HG02798 (cell line): Measurements from ENCODE around the gene SMAD3.

ENCODE experiments used
- ATAC-seq: cut with Tn5 transposase; IDR thresholded peaks from one replicate; pipeline ENCODE4 v1.9.1; 2021; ENCODE audit warnings: mild to moderate bottlenecking; ENCODE audit not compliant: unreplicated experiment, poor library complexity

SMAD3 gene

DNA sequence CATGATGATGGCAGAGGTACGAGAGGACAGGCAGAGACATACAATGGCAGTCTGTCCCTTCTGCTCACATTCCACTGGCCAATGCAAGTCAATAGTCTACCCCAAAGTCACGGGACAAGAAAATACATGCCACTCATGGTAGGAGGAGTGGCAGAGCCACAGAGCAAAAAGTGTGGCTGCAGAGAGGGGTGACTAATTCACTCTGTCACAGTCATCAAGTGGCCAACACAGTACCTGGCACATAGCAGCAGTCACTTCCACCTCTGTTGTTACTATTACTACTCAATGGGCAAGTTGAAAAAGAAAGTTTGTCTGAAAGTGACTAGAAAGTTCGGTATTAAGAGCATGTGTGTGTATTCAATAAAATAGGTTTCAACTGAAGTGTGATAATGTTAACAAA lies 91.4 kb downstream of the SMAD3 start:
- no peak for ATAC-seq

DNA sequence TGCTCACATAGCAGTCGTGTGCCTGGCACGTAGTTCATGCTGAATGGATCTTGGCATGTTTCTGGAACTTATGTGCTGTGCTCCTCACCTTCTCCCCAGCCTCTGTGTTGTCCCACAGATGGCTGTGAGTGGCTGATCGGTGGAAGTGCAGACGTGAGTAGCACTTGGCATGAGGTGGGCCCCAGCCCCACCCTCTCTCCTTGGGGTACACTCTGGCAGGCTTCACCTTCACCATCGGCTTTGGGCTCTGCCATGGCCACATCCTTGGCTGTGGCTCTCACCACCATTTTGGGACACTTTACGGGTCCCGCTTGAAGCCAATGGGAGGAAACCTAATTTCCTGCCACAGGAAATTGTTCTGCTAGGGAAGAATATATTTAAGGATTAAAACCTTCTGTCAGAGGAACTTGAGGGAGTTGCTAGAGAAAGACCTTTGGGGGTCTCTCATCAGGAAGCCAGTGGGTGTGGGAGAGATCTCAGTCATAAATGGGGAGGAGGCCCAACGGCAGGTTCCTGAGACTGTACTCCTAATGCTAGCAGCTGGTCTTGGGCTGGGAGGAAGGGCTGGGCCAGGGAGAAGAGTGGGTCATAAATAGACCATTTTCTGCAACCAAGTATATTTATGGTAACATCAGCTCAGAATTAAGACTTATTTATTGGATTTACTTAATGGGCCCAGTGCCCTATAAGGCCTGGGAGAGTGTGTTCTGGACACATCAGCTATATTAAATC lies 92.3 kb downstream of the SMAD3 start:
- ATAC-seq: no peak

- ATAC-seq: no peak
Observed at GRCh38 chr15:67158367-67158766, 93.0 kb downstream of the SMAD3 start.

DNA sequence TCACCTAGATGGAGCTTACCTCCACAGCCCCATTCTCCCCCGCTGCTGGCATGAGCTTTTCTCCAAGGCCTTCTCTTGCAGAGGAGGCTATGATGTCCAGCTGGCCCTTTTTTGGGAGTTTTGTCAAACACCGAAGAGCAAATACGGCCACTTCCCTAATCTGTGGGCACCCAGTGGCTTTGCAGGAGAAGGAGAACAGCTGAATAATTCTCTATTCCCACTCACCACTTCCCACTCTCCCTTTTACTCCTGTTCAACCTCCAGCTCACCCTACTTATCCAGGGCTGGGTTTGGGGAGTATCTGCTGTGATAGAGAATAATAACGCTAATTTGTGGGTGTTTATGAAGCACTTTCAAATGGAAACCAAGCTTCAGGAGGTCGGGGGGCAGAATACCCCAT lies 96.0 kb downstream of the SMAD3 start:
- ATAC-seq: no peak

GRCh38 chr15:67161881-67162280 lies 96.5 kb downstream of the SMAD3 start:
- no peak for ATAC-seq

GRCh38 chr15:67163180-67163579 lies 97.8 kb downstream of the SMAD3 start:
- no peak for ATAC-seq

DNA sequence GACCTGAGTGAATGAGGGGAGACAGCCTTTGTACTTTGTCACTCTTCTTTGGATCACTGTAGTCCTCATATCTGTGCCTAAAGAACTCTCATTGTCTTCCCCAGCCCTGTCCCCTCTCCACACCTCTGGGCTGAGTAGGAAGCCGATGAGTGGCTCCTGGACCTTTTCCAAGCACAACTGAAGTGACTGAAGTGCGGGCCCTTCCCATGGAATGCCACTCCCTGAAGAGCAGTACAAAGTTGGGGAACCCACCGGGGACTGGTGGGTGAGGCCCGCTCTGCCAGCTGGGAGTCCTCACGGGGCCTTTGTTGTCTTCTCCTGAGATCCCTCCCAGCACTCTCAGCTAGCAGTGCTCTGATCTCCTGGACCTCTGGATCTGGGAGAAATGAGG lies 99.0 kb downstream of the SMAD3 start:
- ATAC-seq: no peak

DNA sequence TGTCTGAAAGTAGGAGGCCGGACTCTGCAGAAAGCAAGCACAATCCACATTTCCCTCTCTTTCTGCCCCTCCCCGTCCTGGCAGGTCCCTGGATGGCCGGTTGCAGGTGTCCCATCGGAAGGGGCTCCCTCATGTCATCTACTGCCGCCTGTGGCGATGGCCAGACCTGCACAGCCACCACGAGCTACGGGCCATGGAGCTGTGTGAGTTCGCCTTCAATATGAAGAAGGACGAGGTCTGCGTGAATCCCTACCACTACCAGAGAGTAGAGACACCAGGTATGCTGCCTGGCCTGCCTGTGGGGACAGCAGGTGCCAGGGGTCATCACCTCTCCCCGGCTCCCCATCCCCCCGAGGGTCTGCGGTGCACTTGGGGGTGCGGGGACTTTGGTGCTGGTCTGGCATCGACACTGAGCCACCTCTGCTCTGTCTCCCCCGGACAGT lies 99.4 kb downstream of the SMAD3 start:
- ATAC-seq: no peak

DNA sequence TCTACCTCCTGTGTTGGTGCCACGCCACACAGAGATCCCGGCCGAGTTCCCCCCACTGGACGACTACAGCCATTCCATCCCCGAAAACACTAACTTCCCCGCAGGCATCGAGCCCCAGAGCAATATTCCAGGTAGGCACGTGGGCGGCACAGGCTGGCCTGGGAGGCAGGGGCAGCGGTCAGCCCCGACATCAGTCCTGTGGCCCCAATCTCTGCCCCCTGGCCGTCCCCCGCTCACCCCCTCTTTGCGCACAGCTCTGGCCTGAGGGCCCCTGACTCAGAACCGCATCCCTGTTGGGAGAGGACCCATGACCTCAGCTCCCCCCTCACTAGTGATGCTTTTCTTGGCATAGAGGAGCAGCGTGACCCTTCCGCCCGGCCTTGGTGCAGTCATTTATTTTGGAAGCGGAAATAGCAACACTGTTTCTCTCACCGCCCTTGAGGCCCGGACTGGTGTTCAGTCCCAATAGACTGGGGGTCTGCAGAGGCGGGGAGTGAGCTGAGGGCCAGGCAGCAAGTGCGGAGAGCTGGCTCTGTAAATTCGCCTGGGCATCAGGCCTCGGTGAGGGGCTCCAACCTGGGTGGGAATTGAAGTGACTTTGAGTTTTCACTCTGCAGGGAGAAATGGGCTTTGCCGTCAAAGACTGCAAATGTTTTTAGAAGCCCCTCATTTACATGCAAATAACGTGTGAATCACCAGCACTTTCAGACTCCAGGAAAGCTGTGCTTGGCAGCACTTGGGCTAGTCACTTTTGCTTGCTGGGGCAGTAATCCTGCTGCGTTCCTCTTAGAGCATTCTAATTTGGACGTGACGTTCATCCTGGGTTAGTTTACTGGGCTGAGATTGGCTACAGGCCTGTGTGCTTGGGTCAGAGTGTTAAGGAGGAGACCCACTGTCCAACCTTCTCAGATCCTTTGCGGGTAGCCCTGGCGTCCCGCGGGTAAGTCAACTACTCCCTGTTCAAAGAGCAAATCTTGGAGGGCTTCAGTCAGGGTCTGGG lies 100.2 kb downstream of the SMAD3 start:
- ATAC-seq: no peak

DNA sequence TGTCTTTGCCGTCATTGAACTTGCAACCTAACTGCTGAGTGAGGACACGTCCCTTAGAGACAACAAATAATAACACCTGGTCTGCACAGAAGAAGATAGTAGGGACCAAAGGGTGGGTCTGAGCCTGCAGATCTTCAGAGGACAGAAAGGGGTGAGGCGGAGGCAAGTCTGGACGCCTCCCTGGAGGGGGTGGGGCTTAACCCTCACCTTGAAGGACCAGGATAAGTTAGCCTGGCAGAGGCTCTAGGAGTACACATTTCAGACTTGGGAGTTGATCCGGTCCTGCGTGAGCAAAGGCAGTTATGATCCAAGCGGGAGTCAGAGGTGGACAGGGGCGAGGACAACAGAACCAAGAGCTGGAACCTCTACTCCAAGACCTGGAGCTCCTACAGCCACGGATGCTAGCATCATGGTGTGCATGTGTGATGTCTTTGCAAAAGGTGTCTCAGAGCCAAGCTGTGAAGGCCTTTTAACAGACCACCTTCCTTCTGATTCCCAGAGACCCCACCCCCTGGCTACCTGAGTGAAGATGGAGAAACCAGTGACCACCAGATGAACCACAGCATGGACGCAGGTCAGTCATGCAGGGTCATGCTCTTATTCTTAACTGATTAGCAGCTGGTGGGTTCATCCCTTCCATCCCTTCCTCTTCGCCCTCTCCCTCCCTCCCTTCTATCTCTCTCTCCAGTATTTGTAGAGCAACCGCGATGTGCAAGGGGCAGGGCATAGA lies 101.0 kb downstream of the SMAD3 start:
- no peak for ATAC-seq

- ATAC-seq: no peak
Observed at GRCh38 chr15:67167091-67167490, 101.7 kb downstream of the SMAD3 start.

- no peak for ATAC-seq
Observed at GRCh38 chr15:67168694-67169093, 103.3 kb downstream of the SMAD3 start.

DNA sequence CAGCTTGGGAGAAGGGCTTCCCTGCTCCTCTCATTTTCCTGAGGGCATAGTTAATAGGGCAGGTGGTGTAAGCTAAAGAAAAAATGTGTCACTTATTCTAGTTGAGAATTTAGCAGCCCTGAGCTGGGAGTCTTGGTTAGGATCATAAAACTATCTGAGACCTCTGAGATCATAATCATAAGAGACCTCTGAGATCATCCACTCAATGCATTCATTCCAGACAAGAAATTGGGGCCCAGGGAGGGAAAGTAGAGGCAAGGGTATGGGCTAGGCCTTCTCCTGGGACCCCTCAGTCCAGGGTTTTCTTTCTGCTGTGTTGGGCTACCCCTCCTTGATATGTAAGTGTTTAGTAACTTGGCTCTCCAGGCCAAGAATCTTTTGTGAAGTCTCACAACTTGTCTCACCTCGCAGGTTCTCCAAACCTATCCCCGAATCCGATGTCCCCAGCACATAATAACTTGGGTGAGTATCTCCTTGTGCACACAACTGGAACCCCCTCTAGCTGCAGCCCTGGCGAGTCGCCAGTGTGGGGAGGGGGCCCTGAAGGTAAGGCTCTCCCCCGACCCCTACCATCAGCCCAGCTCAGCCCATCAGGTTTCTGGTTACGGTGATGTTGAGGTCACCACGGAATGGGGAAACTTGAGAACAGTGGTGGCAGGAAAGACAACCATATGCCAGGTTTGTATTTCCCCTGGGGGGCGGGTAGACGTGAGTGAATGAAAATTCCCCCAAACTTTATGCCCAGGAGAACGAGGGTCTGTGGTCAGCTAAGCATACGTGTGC lies 104.9 kb downstream of the SMAD3 start:
- ATAC-seq: no peak

DNA sequence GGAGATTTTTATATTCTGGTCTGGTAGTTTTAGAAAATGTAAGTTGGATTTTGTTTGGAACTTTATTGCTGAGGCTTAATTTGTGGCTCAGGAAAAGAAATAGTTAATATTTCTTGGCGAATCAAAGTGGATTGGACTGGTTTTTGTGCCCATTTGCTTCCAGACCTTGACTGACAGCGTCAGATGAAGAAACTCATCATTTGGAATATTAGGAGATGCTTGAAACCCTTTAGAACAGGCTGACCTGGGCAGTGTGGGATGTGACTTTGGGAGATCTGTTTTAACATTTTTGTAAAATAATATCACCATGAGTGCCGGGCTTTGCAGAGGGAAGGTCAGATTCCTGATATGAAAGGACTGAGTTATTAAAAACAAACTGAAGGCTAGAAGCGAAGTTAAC lies 106.1 kb downstream of the SMAD3 start:
- ATAC-seq: no peak

GRCh38 chr15:67172172-67172571 lies 106.8 kb downstream of the SMAD3 start:
- ATAC-seq: no peak

DNA sequence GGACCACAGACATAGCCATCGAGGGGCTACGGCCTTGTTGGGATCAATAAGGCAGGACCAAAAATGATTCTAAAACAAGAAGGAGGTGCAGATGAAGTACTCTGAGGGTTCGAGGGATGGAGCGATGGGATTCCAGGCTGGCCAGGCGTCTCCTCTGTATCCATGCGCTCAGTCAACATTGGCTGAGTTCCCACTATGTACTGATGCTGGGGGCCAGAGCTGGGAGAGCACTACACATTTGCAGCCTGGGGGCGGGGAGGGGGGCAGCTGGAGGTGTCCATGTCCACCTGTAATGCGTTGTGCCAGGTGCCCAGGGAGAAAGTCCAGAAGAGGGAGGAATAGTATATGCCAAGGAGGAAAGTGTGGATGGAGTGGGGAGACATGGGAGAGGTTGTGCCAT lies 107.6 kb downstream of the SMAD3 start:
- ATAC-seq: no peak

- ATAC-seq: no peak
Observed at GRCh38 chr15:67173786-67174185, 108.4 kb downstream of the SMAD3 start.

DNA sequence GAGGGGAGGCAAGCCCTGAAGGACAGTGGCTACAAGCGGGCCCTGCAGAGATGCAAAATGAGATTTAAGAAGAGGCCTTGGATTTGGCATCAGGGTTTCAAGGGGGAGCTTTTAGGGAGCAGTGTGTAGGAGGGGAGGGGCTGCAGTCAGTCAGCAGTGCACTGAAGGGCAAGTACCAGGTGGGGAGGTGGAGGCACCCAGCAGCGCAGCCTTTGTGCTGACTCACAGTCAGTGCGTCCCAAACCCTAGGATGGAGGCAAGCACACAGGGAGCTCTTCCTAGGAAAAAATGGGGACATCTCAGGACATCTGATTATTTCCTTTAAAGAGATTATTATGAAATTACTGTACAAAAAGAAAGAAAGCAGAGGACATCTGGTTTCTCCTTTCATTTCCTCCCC lies 109.0 kb downstream of the SMAD3 start:
- no peak for ATAC-seq

- ATAC-seq: no peak
Observed at GRCh38 chr15:67174864-67175573, 109.6 kb downstream of the SMAD3 start.
